GM21737 (cell line): ENCODE data around the gene RAB27A.
"Not testable (repeated sequence)": the region's sequence is repeated elsewhere in the genome, so short reads cannot be mapped to it uniquely, and the experiment has no call there.

ENCODE experiments used
- ATAC-seq: cut with Tn5 transposase; IDR thresholded peaks from one replicate; pipeline ENCODE4 v1.9.1; 2021; ENCODE audit warnings: mild to moderate bottlenecking, moderate library complexity; ENCODE audit not compliant: unreplicated experiment

The RAB27A gene

DNA sequence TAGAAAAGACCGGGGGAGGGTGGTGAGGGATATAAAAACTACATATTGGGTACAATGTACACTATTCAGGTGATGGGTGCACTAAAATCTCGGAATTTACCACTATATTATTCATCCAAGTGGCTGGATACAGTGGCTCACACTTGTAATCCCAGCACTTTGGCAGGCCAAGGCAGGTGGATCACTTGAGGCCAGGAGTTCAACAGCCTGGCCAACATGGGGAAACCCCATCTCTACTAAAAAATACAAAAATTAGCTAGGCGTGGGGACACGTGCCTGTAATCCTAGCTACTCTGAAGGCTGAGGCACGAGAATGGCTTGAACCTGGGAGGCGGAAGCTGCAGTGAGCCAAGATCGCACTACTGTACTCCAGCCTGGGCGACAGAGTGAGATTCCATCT, 37.4 kb downstream of the RAB27A start:
- ATAC-seq, result not testable (repeated sequence)

DNA sequence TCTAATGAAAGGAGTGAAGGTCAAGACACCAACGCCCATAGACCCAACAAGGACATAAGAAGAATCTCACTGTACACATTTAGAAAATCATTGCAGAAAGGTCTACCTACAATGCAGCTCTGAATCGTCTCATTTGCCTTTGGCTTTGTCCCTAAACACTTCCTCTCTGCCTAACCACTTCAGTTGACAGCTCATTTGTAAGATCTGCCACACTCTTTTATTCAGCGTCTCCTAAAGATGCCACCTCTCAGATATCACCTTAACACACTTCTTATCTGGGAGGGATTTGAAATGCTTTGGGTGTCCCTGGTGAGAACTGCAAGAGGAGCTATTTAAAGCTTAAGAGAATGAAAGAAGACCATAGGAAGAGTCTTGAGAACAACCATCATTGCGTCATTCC, 38.7 kb downstream of the RAB27A start:
- ATAC-seq, result no peak

DNA sequence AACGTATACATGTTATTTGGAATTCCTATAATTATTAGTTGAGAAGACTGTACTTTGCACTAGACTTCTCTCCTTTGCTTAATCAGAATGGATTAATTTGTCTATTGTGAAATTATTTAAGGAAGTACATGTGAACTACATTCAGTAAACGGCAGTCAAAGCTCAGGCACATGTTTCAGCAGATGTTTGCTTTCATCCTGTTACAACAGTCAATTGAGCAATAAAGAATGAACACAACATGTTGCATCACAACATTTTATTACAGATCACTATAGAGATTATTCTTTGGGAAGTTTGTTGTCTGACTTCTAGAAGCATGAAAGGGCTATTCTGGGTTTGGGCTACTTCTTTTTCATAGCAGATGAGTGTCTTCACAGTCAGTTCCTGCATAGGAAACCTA, 39.2 kb downstream of the RAB27A start:
- no peak for ATAC-seq

DNA sequence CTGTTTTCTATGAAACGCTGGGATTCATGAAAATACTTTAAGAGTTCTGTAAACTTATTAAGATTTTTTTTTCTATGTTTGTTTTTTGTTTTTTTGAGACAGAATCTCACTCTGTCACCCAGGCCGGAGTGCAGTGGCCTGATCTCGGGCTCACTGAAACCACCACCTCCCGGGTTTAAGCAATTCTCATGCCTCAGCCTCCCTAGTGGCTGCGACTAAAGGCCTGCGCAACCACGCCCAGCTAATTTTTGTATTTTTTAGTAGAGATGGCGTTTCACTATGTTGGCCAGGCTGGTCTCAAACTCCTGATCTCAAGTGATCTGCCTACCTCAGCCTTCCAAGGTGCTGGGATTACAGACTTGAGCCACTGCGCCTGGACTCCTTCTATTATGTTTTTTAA, 39.7 kb downstream of the RAB27A start:
- ATAC-seq, result not testable (repeated sequence)

DNA sequence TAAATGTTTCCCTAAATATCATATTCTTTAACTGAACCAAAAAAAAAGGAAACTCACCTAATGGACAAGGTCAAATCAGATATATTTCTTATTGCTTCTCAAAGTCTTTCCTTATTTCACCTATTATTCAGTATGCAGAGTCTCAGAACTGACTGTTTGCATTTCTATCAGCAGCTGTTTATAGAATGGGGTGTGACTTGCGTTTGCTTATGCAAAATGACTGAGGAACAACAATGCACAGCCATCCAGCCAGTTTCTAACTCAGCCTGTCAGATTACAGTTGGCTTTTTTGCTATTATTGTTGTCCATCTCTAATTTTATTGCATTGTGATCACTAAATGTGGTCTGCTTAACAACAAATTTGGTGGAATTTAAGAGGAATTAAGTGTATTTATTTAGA, 40.7 kb downstream of the RAB27A start:
- ATAC-seq, result no peak

DNA sequence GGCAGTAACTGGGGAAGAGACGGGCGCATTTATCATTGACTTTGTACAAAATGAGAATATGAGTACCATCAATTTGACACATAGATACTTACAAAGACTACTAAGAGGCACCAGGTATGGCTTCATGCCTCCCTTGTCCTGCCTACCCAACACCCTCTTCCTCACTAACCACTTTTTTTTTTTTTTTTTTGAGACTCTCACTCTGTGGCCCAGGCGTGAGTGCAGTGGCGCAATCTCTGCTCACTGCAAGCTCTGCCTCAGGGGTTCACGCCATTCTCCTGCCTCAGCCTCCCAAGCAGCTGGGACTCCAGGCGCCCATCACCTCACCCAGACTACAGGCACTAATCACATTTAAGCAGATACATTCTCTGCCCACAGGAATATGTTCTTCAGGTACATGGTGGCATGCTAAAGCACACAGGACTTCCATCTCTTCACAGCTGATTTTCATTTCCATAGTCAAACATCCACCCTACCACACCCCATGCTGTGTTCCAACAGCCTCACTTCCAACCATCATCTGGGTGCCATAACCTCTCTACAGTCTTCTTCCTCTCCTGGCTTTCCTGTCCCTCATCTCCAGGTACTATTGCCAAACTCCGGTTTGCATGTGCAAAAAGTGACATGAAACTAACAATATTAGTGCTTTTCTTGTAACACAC, 41.7 kb downstream of the RAB27A start:
- ATAC-seq, result no peak

DNA sequence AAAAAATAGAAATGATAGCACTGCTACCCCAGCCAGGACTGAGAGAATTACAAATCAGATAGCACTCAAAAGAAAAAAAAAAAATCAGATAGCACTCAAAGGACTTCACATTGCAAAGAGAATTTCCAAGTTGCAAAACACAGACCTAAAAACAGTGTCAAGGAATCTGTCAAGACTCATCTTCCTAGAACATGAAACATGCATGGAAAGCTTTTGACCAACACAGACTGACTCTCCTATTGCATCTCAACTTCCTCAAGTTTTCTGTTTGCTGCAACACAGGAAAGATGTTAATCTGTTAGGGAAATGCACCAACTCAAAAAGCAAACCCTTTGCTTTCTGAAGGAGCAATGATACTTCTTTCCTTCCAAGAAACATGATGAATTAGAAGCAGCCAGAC, 42.3 kb downstream of the RAB27A start:
- no peak for ATAC-seq

DNA sequence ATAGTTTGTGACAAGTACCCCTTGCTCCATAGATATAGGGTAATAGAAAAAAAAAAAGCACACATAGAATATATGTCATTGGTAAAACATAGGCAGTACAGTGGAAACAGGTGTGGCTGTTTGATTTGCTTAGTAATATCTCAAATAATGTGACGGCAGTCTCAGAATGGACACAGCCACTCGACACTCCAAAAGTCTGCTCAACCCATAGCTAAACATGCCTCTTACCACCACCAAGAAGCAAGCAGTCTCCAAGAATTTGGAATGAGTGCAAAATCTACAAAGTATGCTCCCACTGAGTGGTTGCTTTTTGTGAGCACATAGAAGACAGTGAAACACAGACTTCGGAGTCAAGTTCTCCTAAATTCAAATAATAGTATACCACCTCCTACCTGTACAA, 43.0 kb downstream of the RAB27A start:
- no peak for ATAC-seq

DNA sequence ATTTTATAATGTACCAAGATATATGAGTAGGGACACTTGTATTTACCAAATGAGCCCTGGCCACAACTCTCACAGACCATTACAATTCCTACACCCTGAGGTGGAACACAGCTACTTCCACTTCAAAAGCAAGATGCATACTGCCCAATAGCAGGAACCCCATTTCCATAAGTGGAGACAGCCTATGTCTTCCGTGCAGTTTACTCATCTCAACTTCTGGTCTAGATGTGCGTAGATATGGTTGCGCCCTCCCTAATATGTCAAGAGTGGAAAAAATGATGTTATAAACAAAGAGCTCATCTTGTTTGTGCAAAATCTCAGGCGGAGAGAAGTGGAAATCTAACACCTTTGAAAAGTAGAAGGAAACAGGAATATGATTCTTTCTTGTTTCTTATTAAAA, 44.6 kb downstream of the RAB27A start:
- no peak for ATAC-seq

DNA sequence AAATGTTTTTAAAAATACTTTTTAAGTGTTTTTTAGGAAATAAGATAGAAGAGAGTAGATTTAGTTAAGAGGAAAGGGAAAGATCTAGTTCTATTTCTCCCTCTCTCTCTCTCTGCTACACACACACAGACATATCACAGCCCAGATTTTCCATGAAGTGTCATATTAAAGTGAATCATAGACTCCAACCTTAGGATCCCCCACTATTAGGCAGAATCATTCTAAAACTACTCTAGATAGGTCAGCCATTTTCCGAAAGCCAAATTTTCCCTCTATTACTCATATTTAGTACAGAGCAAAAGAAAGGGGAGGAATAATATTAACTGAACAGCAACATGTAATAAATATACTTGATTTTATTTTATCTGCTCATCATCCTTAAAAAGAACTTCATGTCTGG, 47.7 kb downstream of the RAB27A start:
- no peak for ATAC-seq

DNA sequence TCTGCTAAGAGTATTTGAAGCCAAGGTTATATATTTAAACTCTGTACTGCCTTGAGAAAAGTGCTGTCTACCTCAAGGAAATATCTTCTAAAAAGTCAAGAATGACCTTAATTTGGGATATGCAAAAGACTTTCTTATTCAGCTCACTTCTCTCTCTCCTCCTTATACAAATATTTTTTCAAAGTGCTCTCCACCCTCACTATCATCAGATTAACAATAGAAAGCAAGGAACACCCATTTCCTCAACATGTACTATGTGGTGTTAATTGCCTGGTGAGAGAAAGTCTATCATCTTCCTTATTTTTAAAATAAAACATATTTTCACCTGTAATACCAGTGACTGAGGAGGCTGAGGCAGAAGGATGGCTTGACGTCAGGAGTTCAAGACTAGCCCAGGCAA, 48.4 kb downstream of the RAB27A start:
- no peak for ATAC-seq

DNA sequence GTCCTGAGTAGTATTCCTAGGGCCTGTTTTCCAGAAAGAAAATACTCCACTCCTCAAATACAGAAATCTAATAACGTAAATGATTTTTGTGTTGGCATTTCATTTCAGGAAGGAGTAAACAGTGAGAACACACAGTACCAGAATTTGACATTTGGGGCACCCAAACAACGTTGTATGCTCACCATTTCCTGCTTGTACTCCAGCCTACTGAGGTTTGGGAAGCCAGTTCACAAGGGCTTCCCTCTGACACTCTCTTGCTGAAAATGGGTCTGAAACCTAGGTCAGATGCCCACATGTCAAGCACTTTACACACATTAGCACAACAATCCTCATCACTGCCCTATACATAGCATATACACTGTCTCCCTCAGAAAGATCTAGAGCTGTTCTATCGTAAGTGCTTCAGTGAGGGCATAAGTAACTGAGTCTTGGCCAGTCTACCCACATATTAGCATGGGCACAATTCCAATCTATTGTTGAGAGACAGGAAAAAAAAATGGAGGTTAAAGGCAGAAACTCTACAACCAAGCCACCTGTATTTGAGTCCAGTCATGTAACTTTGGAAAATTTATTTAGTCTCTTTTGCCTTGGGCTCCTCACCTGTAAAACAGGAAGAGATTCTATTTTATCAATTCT, 49.4 kb downstream of the RAB27A start:
- ATAC-seq, result no peak

DNA sequence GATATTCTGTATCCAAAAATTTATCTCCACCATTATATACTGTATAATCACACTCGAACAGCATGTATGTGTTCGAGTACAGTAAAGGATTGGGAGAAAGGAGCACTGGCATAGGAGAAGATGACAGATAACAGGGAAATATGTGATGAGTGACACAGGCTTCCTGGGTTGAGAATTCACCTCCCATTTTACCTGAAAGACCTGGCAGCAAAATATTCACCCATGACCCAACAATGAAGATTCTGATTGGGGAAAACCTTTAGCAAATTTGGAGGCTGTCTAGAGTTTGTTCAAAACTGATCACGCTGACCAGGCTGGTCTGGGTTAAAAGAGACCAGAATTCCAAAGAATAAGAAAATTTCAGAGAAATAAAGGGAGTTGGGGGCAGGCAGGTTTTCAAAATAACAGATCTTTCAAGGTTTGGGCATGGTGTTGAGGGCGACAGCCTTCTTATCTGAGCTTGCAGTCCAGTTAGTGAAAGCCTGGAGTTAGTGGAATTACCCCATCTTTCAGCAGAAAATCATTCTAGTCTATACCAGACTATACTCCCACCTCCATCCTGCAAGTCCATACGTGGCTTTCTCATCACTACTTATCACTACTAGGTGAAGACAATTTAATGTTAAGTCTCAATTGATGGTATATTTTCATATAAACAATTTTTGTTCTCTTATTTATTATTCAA, 50.0 kb downstream of the RAB27A start:
- ATAC-seq, result no peak

DNA sequence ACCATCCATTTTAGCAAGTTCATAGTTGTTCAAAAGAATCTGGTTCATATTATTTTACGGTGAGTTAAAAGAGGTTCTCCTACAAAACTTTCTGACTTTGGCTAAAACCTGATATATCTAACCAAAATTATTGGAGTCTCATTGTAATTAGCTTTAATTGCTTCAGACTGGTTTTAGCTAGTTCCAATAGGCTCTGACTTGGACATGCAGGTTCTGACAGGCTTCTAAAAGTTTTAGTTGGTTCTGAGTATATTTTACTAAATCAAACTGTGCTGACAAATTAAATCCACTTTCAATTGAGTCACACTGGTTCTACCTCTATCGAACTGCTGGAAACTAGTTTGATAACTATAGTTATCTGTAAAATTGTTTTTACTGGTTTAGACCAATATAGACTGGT, 50.7 kb downstream of the RAB27A start:
- ATAC-seq, result no peak

DNA sequence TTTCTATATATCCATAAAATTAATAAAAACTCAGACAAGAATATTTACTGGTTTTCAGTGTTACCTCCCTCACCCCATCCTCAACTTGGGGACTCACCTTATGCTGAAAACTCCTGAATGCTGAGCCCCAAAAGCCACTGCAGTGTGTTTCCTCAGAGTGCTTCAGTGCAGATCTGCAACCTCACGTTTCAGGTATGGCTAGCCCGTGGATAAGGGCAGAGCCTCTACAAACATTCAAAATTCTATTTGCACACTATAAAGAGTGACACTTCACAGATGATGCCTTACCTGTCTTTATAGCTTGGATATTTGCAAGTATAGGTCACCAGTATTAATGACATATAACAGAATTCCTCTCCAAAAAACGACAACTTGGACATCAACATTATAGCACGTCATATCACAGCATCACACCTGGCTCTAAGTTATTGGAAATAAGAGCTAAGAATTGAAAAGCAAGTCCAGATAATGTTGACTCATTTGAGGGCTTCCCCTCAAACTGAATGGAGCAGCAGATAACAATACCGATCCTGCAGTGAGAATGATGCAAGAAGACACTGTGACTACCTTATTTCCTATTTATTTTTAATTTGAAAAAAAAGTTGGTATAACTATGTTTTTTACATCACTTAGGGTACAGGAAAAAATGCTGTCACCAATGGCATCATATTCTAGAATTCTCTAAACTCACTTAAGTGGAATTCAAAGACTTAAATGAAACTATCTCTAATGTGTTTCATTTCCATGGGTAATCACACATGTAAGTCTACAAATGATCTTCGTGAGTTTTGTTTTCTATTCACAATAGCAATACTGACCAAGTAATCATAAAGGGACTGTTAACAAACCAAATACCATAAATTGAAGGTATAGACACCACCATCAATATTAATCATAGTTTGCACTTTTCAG, 52.1 kb downstream of the RAB27A start:
- no peak for ATAC-seq

DNA sequence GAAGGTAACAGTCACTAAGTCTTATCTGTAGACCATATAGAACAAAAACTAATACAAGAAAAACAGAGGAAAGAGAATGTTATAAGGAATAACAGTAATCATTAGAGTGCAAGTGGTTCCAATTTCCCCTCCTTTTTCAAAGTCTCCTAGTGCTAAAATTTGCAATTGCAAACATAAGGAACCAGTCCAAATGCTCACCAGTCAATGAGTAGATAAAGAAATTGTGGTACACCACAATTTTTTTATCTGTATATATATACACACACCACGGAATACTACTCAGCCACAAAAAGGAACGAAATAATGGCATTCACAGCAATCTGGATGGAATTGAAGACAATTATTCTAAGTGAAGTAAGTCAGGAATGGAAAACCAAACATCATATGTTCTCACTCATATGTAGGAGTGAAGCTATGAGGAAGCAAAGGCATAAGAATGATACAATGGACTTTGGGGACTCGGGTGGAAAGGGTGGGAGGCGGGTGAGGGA, 54.0 kb downstream of the RAB27A start:
- no peak for ATAC-seq

DNA sequence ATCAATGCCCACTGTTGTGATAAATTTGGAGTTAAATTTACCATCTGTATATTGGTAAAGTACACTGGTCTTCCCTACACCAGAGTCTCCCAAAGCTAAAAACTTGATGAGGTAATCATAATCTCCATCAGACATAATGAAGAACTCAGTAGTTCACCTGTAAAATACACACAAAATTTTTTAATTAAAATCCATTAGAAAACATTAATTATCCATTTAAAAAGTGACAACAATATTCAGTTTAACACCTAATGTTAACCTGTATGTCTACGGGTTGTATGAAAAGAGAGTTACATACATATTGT, 54.9 kb downstream of the RAB27A start:
- ATAC-seq, result no peak

DNA sequence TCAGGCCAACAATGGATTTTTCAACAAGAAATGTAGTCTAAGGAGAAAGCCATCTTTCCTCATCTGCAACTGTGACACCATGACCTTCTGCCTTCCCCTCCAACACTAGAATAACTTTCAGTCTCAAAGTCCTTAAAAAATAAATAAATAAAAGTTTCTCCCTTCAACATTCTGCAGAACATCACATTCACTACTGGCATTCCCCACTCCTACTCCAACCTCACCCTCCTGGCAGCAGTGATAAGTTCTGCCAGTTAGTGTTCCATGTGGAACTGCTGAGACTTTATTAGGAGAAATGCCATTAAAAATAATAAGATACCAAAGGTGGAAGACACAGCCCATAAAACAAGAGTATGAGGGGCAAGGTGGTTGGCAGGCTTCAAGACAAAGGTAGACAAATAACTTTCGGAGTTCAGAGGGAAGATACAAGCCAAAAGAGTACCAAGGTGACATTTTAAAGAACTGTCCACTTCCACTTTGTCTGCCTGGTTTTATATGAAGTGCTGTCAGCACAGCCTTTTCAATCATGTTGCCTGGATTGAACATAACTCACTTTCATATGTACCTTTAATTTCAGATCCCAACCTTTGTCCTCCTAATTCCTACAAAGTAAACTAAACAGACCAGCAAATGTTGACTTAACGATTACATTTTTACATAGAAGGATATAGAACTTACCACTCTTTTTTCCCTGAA, 55.4 kb downstream of the RAB27A start:
- ATAC-seq, result no peak

DNA sequence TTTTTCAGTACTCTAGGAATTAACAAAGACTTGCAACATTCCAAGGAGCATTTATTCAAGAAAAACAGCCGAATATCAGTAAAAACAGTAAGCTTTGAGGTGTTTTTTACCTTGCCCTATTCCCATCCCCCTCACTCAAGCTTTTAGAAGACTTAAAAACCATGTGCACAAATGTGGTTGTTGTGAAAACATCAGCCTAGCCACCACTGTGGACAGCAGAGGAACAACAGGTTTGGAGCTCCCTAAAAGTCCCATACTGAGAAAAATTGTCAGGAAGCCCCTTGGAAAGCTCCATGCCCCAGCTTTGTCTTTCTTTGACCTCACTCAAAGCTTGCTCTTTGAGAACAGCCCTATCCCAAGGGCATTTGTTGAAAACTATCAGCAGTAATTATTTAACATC, 58.2 kb downstream of the RAB27A start:
- no peak for ATAC-seq

DNA sequence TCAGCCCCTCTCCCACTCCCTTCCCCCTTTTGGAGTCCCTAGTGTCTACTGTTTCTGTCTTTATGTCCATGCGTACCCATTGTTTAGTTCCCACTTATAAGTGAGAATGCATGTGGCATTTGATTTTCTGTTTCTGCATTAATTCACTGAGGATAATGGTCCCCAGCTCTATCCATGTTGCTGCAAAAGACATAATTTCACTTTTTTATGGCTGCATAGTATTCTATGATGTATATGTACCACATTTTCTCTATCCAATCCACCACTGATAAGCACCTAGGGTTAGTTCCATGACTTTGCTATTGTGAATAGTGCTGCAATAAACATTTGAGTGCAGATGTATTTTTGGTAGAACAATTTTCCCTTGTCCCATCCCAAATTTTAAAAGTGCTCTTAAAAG, 58.7 kb downstream of the RAB27A start:
- no peak for ATAC-seq
